HG03521 (cell line): ENCODE data around the gene EFCAB8.
"Not testable (repeated sequence)": the region's sequence is repeated elsewhere in the genome, so short reads cannot be mapped to it uniquely, and the experiment has no call there.

ENCODE experiments used
- ATAC-seq: cut with Tn5 transposase; IDR thresholded peaks from one replicate; pipeline ENCODE4 v1.9.1; 2021; ENCODE audit warnings: mild to moderate bottlenecking, moderate library complexity; ENCODE audit not compliant: unreplicated experiment

The EFCAB8 gene

DNA sequence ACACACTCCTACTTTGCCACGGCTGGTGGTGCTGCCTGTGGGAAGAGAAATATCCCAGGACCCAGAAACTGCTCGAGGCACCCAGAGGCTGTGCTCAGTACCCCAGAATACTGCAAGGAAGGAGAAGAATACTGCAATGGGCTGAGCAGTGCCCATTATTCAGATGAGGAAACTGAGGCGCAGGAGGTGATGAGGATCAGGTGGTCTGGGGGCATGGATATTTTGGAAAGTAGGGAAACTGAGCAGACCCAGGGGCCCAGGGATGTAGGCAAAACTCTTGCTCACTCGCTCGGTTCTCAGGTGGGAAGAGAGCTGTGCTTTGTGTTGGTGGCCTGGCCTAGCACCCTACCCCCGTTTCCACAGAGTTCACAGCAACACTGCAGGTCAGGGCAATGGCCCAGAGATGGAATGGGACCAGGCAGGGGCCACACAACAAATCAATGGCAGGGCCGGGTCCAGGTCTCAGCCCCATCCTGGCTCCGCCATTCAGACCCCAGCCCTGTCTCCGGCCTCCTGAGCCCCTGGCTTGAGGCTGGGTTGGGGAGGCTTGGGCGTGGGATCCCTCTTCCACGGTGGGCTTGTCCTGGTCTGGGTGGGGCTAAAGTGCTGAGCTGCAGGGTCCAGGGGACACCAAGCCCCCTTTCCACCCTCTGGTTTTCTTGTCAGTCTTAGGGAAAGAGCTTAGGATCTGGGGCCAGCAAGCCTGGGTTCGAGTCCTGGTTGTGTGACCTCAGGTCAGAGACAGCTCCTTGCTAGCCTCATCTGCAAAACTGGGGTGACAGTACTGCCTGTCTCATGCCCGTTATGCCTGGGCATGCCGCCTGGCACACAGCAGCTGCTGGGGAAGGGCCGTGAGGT is 111.6 kb downstream of the EFCAB8 start:
- no peak for ATAC-seq

GRCh38 chr20:32970973-32971300 is 112.2 kb downstream of the EFCAB8 start:
- ATAC-seq = no peak

GRCh38 chr20:32971703-32972161 is 113.0 kb downstream of the EFCAB8 start:
- peak; percentile 11 for ATAC-seq

- peak; percentile 69 for ATAC-seq
Measured at GRCh38 chr20:32972181-32973076, 113.7 kb downstream of the EFCAB8 start.

- no peak for ATAC-seq
Measured at GRCh38 chr20:32973077-32973717, 114.5 kb downstream of the EFCAB8 start.

- not testable (repeated sequence) for ATAC-seq
Measured at GRCh38 chr20:32974204-32975064, 115.7 kb downstream of the EFCAB8 start.

- ATAC-seq = not testable (repeated sequence)
Measured at GRCh38 chr20:32975121-32975520, 116.4 kb downstream of the EFCAB8 start.

GRCh38 chr20:32975698-32976674 is 117.3 kb downstream of the EFCAB8 start:
- ATAC-seq = no peak

DNA sequence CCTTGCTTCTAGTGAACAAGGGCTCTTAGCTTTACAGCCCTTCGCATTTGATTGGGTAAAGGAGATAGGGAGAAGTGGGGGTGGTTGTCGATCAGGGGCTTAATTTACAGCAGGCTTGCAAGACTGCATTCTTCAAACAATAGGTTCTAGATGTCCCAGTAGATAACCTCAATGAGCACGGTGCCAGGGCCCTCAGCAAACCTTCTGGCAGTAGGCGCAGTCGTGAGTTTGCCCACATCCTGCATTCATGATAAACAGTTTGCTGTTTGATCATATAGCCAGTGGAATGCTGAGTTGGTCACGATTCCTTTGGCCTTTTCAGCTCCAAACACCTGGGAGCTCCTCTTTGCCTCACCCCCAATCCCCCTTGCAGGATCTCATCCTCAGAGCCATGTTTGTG is 118.0 kb downstream of the EFCAB8 start:
- no peak for ATAC-seq

- ATAC-seq = no peak
Measured at GRCh38 chr20:32977281-32978008, 118.7 kb downstream of the EFCAB8 start.

- no peak for ATAC-seq
Measured at GRCh38 chr20:32978009-32978335, 119.2 kb downstream of the EFCAB8 start.

DNA sequence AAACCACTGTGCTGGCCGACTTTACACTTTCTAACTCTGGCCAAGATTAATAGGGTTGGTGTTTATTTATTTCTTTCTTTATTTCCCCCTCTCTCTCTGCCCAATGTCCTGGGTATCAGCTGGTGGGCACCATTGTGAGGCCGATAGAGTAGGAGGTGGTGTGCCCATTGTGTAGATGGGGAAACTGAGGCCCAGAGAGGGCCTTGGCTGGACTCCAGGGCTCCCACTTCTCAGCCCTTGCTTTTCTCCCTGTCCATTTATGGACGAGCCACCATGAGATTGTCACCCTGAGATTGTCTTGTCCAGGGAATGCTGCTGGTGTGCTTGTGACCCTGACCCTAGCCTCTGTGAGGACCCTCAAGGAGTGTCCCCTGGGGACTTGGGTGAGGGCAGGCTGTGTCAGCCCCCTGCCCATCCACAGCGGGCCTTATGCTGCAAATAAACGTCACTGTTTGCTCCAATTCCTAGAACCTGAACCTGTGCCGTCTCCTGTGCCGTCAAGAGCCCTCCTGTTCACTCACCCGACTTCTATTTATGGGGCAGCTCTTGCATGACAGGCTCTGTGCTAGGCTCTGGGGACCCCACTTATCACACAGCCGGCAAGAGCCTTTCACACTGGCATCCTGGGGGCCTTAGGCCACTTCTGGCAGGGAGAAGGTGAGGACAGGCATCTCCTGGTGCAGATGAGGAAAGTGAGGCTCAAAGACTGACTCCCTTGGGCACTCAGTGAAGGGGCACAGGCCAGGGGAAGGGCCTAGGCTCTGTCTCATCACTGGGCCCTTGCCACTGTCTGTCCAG is 120.7 kb downstream of the EFCAB8 start:
- no peak for ATAC-seq

DNA sequence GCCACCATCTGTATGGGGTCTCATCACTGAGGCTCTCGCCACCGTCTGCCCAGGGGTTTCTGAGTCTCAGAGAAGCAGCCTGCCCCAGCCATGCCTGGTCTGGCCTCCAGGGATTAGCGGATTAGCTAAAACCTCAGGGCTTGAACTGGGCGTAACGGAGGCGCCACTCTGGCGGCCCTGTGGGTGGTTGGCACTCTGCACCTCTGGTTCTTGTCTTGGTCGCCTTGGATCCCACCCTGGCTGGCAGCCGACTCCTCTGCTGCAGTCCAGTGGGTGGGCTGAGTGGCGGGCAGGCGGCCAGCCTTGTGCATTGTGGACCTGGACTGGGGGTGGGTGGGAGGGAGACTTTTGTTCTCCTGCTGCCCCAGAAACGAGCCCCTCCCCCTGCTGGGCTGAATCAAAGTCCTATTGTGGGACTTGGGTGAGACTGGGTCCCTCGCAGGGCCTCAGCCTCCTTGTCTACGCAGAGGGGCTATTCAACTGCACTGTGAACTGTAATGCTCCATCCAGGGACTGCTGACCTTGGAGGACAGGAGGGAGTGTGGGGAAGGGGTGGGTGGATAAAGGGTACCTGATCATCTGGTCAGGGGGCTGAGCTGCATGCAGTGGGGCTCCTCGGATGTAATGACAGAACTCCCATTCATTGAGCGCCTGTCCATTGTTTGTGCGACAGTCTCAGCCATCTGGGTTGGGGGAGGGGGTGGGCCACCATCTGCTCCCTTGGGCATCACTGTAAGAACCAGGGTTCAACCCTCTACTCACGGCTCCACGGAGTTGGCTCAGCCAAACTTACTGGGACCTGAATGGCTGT is 121.6 kb downstream of the EFCAB8 start:
- no peak for ATAC-seq

GRCh38 chr20:32980990-32981389 is 122.3 kb downstream of the EFCAB8 start:
- ATAC-seq = no peak

DNA sequence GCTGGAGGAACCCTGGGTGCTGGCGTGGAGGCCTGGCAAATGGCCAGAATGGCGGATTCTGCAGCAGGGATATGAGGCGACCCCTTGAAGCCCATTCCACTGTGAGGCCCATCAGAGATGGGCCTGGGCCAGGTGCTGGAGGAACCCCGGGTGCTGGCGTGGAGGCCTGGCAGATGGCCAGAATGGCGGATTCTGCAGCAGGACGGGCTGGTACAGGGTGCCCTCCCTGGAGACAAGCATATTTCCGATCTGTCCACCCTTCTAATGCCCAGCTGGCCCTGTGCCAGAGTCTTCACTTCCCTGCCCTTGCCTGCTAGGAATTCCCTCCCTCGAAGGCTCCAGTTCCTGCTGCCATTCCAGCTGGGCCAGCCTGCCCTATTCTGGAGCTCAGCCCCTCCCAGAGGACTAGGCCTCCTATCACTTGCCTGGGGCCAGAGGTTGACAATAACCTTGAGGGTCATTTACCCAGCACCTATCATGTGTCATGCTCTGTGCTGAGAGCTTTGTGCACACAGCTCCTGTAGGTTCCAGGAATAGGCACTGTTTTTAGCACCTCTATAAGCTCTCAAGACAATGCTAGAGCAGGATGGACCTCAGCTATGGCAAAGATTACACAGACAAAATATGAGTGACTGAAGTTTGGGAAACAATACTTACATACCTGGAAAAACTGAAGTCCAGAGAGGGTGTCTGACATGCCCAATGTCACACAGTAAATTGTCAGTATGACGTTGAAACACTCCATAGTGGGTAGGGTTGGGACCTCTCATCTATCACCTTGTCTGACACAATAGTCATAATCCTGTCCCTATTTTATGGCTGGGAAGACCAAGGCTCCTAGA is 124.1 kb downstream of the EFCAB8 start:
- ATAC-seq = no peak

DNA sequence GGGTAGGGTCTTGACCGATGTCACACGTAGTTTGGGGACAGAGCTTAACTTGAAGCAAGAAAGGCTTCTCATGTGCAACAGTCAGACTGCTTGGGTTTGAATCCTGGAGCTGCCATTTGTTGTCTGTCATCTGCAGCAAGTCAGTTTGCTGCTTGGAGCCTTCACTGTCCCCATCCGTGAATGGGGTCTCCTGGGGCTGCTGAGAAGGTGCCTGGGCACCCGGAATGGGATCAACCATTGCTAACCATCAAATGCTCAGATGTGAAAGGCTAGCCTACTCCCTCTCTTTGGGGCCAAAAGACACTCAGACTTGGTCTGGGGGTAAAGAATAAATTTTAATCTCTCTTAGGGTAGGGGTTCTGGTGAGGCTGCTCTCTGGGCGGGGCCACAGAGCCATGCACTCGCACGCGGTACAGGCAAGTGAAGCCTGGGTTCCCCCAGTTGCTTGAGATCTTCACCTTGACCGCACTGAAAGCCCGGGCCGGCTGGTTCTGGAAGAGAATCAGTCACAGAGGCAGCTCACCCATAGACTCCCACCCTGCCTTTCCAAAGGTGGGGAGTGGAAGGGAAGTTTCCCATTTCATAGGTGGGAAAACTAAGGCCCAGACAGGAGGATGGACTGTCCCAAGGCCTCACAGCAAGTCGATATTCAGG is 124.9 kb downstream of the EFCAB8 start:
- no peak for ATAC-seq
